ENCODE measurements around the gene SCPEP1. TPM values are rescaled to one million over a fixed set of nuclear protein-coding genes. Genes with fewer than 3 reads are reported as not detected.

Gene SCPEP1
- total RNA-seq, 4 donors from 2014 or later: 22.2 to 156 (median 59.2) TPM

- TF ChIP-seq CTCF (IDR thresholded peaks at IDR 0.05; ENCODE audit: low read depth): no peak
Measured at GRCh38 chr17:56935461-56935860, 42.5 kb upstream of the SCPEP1 start.

- TF ChIP-seq CTCF (IDR thresholded peaks at IDR 0.05; ENCODE audit: low read depth): no peak
Measured at GRCh38 chr17:56936697-56937322, 41.1 kb upstream of the SCPEP1 start.

- TF ChIP-seq CTCF (IDR thresholded peaks at IDR 0.05; ENCODE audit: low read depth): no peak
Measured at GRCh38 chr17:56937687-56938086, 40.2 kb upstream of the SCPEP1 start.

GRCh38 chr17:56939869-56940484, 38.0 kb upstream of the SCPEP1 start:
- TF ChIP-seq CTCF (IDR thresholded peaks at IDR 0.05; ENCODE audit: low read depth): no peak

GRCh38 chr17:56943505-56944125, 34.3 kb upstream of the SCPEP1 start:
- no peak for TF ChIP-seq CTCF (IDR thresholded peaks at IDR 0.05; ENCODE audit: low read depth)

GRCh38 chr17:56945938-56946505, 31.9 kb upstream of the SCPEP1 start:
- no peak for TF ChIP-seq CTCF (IDR thresholded peaks at IDR 0.05; ENCODE audit: low read depth)

- TF ChIP-seq CTCF (IDR thresholded peaks at IDR 0.05; ENCODE audit: low read depth): no peak
Measured at GRCh38 chr17:56947741-56948140, 30.2 kb upstream of the SCPEP1 start.
